CD4-positive, alpha-beta T cell treated with Interleukin-6 for 4 hours (primary cell): ENCODE results near the gene CILP2.
A peak's percentile ranks its signal among the peaks of the same experiment; 100 is the strongest.

Experiments
- DNase-seq: peaks from one replicate; pipeline ENCODE4 v3.0.0-alpha.2; 2020; ENCODE audit warnings: mixed read lengths

The CILP2 gene

DNA sequence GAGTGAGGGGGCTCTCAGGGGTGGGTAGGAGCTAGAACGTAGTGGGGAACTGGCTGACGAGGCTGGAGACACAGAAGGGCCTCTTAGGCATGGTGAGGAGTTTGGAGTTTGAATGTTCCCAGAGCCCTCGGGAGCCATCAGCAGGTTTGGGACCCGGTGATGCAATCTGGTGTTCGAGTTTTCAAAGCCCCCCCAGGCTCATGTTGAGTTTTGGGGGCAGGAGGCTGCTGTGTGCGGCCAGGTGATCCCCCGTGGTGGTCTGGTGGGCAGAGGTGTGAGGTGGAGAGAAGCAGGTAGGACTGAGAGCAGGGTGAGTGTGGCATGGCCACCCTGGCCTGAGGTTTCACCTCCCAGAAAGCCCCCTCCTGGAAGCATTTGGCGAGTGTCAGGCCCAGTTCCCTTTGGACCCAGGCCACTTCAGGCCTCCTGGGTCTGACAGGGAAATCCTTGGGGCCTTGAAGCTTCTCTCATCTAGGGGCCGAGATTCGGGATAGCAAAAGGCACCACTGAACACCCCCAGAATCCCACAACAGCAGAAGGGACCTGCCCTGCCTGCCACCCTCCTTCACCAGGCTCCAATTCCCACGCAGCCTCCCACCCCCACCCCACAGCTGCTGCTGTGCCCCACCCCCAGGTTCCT lies 8.2 kb upstream of the CILP2 start:
- DNase-seq = no peak

DNA sequence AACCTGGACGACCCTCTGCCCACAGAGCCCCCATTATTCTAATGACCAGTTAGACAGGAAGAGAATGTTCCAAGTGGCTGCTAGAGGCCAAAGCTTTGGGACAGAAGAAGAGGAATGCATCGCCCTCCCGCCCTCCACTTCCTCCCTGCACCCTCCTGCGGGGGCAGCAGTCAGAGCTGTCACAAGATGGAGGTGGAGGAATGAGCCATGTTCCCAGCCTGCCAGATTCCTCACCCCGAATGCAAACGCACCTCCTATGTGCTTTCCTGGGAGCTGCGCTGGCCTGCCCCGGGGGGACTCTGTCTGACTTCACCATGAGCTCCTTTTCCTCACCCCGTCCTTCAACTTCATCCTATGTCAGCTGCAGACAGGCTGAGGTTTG lies 7.7 kb upstream of the CILP2 start:
- DNase-seq = no peak

DNA sequence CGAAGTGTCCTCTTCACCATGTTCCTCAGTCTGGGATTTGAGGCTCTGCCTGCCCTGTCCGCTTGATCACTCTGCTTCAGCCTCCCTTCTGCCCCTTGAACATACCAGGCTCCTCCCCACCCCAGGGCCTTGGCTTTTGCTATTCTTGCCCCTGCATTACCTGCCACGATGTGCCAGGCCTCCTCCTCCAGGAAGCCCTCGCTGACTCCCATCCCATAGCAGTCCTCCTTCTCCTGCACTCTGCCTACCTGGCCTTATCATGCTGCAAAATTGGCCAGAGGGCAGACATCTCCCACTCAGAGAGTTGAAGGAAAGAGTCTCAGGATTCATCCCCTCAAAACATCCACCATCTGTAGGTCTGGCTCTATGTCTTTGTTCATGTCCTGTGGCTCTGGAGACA lies 7.2 kb upstream of the CILP2 start:
- no peak for DNase-seq

DNA sequence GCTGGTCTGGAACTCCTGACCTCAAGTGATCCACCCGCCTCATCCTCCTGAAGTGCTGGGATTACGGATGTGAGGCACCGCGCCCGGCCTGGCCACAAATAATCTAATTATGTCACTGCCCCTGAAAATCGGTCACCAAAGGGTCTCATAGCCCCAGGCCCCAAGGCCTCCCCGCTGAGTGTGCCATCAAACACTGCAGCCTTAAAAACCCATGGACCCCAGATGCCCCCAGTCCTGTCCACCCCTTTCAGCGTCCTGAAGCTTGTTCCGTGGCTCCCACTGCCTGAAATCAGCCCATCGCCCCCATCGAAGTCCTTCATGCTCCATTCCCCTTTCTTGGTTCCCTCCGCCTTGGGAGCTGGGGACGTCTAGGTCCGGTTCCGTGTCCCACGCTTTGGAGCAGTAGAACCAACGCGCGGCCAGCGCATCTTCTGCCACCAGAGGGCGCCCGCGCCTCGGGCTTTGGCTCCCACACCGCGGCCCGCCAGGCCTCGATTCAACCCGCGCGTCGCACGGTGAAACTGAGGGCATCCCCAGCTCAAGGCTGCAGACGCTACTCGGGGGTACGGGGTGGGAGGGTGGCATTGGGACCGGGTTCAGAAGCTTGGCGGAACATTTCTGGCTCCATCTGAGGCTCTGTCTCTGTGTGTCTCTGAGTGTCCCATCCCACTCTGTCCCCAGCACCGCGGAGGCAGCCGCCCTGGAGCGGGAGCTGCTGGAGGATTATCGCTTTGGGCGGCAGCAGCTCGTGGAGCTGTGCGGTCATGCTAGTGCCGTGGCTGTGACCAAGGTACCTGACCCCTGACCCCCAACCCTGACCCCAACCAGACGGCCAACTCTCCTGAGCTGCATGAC lies 5.9 kb upstream of the CILP2 start:
- DNase-seq = peak; percentile 92

DNA sequence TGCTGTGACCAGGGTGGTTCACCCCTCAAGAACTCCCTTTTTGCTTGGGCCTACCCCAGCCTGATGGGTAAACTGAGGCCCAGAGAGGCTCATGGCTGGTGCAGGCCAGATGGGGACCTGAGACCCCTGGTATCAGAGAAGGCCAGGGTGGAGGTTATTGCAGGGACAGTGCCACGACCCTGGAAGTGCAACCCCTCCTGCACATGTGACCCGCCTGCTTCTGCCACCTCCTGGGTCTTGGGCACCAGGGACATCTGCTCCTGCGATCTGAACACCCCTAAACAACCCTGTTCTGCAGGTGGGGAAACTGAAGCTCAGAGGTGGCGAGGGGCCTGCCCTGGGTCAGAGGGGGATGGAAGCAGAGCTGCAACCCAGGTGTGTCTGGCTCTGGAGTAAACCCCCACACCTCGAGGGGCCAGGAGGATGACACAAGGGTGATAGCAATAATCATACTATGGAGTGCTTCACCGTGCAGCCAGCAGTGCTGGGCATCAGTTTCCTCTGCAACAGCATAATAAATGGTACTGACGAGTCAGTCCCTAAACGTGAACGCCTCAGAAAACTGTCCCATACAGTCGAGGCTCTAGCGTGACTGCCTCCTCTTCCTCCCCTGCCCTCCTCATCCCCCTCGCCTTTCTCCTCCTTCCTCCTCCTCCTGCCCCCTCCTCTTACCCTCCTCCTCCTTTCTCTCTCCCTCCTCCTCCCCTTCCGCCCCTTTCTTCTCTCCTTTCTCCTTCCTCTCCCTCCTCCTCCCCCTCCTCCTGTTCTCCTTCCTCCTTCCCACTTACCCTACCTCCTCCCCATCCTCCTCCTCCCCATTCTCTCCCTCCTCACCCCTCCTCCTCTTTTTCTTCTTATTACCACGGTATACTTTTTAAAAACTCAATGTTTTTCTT lies 5.0 kb upstream of the CILP2 start:
- no peak for DNase-seq

DNA sequence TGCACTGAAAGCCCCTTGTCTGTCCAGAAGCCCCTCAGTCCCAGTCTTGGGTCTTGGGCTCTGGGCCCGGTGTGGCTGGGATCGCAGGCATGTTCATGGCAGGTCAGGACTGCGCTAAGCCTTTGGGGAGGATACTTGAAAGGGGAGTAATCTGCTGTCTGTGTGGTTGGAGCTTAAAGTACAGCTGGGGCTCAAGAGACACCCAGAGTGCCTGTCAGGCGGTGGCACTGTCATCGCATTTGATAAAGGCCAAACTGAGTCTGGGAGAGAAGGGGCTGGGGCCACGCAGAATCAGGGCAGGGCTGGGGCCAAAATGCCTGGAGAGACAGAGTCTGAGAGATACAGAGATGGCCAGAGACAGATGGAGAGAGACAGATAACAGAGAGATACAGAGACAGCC lies 4.2 kb upstream of the CILP2 start:
- no peak for DNase-seq

DNA sequence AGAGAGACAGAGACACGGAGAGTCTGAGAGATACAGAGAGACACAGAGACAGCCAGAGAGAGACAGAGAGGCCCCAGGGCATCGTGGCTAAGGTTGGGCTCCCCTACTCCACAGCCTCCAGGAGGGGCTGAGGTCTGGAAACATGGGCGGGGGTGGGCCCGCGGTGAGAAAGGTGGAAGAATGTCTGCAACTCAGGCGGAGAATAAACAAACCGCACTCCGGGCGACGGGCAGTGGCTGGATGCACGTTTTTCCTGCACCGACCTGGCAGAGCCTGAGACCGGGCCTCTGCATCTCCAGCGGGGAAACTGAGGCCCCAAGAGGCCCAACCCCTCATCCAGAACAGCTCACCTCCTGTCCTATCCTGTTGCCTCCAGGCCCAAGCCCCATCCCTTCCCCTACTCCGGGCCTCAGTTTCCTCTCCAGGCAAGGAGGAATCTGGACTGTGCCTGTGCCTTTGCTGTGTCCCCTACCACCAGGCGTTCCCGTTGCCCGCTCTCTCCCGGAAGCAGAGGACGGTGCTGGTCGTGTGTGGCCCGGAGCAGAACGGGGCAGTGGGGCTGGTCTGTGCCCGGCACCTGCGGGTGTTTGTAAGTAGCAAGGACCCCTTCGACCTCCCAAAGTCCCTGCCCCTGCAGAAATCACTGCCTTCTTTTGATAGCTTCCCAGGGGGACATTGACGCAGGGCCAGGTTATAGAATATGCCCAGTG lies 3.4 kb upstream of the CILP2 start:
- no peak for DNase-seq

DNA sequence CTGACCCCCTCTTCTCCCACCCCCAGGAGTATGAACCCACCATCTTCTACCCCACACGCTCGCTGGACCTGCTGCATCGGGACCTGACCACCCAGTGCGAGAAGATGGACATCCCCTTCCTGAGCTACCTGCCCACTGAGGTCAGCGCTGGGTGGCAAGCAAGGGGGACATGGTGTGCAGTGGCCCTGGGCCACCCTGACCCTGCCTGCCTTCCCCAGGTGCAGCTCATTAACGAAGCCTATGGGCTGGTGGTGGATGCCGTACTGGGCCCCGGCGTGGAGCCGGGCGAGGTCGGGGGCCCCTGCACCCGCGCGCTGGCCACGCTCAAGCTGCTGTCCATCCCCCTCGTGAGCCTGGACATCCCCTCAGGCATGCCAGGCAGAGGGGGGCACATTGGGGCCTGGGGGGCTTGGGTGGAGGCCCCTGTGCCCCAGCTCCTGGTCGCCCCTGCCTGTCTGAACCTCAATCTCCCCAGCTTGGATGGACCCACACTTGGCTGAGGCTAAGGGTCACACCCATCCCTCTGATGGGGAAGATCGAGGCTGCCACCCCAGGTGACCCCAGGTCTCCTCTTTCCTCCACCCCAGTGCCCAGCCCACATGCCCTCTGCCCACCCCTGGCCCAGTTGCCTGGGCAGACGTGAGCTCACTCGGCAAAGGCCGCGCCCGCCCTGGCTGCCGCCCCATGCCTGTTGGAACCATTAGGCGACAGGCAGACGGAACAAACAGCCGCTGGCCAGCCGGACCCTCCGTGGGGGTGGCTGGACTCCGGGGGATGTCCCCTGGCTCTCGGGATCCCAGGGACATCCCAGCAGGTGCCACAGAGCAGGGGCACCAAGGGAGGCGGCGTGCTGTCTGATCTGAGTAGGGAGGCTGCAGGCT lies 2.5 kb upstream of the CILP2 start:
- DNase-seq = no peak

DNA sequence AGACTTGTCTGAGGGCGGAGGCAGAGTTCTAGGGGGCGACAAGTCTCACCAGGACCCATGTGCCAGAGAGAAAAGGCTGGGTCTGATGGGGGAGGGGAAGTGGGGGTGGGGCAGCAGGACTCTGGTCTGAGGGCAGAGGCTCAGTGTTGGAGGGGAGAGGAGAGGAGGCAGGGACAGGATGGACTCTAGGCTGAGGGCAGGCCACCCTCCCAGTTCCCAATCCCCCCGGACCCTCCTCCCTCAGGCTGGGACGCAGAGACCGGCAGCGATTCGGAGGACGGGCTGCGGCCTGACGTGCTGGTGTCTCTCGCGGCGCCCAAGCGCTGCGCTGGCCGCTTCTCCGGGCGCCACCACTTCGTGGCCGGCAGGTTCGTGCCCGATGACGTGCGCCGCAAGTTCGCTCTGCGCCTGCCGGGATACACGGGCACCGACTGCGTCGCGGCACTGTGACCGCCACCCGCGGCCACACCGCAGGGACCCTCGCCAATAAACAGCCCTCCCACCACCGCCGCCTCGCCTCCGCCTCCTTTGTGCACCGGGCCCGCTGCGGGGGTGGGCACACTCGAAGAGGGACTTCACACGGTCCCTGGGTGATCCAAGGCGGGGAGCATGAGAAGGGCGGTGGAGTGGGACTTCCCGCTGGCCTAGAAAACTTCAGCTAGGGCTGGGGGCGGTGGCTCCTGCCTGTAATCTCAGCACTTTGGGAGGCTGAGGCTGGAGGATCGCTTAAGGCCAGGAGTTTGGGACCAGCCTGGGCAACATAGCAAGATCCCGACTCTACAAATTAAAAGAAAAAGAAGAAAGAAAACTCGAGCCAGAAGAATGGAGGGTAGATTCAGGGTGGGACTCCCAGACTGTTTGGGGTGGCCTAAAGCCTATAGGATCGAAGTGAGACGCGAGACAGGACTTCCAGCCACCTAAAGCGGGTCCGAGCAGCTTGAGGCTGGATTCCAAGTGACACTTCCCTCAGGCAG lies 703 bp upstream of the CILP2 start:
- no peak for DNase-seq

DNA sequence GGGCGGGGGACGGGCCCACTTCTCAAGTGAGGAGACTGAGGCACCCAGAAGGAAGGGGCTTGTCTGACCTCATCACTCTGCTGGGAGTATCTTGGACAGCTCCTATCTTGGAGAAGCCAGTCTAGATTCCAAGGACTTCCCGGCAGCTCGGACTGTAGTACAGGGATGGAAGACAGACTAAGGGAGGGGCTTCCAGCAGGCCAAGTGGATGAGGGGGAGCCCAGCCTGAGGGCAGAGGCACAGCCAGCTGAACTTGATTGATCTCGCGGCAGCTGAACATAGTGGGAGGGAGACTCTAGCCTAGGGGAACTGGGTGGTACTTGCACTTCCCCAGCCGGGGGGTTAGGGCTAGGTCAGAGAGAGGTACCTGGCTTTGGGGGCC lies 711 bp downstream of the CILP2 start:
- DNase-seq = no peak

DNA sequence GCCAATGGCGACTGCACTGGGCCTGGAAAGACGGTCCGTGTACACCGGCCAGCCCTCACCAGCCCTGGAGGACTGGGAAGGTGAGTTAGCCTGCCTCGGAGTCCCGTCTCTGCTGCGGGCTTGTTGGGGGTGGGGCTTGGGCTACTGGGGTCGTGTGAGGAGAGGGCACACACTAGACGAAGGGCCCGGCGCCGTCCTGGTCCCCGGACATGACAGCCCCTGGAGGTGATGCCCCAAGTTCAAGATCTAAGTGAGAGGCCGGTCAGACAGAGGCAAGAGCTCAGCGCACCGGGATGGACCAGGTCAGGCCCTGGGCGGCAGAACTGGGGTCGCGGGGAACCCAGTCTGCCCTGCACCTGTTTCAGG lies 1.6 kb downstream of the CILP2 start:
- no peak for DNase-seq

DNA sequence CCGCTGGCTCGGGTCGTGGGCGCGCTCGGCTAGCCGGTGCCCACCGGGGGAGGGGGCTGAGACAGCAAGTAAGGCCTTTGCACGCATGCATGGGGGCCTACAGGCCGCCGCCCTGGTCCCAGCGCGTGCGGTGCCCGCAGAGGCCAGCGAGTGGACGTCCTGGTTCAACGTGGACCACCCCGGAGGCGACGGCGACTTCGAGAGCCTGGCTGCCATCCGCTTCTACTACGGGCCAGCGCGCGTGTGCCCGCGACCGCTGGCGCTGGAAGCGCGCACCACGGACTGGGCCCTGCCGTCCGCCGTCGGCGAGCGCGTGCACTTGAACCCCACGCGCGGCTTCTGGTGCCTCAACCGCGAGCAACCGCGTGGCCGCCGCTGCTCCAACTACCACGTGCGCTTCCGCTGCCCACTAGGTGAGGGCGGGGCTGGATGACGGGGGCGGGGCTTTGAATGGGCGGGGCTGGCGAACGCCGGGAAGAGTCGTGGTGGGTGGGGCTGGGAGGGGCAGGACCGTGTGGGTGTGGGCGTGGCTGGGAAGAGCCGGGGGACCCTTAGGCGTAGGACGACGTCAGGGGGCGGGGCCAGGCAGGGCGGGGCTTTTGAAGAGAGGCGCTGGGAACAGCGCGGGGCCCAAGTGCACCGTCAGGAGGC lies 2.1 kb downstream of the CILP2 start:
- peak; percentile 83 for DNase-seq

DNA sequence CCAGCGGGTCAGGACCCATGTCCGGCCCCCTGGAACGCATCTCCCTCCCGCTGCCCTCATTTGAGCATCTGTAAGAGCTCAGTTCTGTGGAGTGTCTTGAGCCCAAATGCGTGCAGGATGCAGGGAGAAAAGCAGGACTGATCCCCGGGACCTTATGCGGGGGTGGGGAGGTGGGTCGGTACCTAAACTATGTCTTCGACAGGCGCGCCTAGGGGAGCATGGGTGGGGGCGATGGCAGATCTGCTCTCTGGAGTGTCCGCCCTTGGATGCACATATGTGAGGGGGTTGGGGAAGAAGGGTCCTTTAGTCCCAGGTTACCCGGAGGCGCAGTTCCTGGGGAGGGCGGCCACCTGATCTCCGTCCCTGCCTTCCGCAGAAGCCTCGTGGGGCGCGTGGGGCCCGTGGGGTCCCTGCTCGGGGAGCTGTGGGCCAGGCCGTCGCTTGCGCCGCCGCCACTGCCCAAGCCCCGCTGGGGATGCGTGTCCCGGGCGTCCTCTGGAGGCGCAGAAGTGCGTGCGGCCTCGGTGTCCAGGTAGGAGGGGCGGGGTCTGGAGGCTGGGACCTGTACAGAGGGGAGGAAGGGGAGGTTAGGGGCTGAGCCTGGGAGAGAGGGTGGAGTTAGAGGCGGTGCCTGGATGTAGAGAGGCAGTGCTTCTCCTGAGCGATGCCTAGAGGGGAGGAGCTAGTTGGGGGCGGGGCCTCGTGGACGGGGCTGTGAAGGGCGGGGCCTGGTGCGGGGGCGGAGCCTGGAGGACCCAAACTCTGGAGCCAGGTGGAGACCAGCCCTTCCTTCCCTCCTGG lies 2.9 kb downstream of the CILP2 start:
- DNase-seq = peak; percentile 84

DNA sequence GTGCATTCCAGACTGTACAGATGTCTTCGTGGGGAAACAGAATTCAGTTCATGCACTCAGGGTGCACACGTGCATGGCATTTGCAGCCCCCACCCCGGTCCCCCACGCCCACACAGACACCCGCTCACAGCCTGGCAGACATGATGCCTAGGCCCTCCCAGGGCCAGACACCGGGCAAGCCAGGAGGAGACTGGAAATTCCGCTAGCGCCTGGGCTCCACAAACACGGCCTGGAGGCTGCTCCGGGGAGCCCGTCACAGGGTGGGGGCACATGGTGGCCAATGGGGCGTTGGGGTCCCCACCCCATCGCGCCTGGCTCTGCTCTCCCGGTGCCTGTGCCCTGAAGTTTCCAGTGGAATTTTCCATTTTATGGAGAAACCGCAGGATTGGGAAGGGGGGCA lies 3.6 kb downstream of the CILP2 start:
- DNase-seq = no peak

DNA sequence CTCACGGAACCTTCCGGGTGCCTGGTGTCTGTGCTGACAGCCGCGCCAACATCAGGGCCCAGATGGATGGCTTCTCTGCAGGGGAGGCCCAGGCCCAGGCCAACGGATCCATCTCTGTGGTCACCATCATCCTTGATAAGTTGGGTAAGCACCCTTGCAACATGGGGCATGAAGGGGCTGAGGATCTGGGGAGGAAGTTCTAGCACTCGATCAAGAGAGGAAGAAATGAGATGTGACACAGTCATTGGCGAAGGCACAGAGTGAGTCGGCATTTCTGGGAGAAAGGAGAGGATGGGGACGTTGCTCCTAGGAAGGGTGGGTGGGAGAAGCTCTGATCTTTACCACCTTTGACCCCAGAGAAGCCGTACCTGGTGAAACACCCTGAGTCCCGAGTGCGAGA lies 4.4 kb downstream of the CILP2 start:
- DNase-seq = no peak

DNA sequence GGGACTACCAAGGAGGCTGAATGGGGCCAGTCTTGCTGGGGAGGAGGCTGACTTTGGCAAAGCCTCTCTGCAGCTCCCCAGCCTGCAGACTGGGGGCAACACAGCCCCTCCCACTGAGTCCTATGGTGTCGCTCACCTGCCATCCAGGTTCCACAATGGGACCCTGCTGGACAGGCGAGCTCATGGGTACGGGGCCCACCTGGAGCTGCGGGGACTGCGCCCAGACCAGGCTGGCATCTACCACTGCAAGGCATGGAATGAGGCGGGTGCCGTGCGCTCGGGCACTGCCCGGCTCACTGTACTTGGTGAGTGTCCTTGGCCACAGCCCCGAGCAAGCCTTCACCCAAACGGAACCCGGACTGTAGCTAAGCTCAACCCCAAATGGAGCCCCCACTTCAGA lies 5.0 kb downstream of the CILP2 start:
- no peak for DNase-seq

DNA sequence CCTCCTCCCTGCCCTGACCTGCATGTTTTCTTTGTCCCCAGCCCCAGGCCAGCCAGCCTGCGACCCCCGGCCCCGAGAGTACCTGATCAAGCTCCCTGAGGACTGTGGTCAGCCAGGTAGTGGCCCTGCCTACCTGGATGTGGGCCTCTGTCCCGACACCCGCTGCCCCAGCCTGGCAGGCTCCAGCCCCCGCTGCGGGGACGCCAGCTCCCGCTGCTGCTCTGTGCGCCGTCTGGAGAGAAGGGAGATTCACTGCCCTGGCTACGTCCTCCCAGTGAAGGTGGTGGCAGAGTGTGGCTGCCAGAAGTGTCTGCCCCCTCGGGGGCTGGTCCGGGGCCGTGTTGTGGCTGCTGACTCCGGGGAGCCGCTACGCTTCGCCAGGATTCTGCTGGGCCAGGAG lies 5.6 kb downstream of the CILP2 start:
- DNase-seq = no peak

DNA sequence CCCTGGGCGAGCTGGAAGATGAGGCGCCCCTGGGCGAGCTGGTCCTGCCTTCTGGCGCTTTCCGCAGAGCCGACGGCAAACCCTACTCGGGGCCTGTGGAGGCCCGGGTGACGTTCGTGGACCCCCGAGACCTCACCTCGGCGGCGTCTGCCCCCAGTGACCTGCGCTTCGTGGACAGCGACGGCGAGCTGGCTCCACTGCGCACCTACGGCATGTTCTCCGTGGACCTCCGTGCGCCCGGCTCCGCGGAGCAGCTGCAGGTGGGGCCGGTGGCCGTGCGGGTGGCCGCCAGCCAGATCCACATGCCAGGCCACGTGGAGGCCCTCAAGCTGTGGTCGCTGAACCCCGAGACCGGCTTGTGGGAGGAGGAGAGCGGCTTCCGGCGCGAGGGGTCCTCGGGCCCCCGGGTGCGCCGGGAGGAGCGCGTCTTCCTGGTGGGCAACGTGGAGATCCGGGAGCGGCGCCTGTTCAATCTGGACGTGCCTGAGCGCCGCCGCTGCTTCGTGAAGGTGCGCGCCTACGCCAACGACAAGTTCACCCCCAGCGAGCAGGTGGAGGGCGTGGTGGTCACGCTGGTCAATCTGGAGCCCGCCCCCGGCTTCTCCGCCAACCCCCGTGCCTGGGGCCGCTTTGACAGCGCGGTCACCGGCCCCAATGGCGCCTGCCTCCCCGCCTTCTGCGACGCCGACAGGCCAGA lies 6.3 kb downstream of the CILP2 start:
- no peak for DNase-seq
